Fibroblast of pulmonary artery (primary cell): Measurements from ENCODE around the gene ELF3.
A peak's percentile ranks its signal among the peaks of the same experiment; 100 is the strongest.
"Not testable (repeated sequence)": the region's sequence is repeated elsewhere in the genome, so short reads cannot be mapped to it uniquely, and the experiment has no call there.

Experiments used
- DNase-seq: peaks from one replicate; pipeline ENCODE4 v3.0.0-alpha.2; 2010; ENCODE audit warnings: low read depth
- H3K4me3 ChIP-seq: replicated peaks from 2 replicates; pipeline ENCODE4 v1.5.1; 2011; ENCODE audit warnings: low read depth, mild to moderate bottlenecking, control low read depth, low read length, moderate library complexity
- TF ChIP-seq, protein P1 (sequence below): IDR thresholded peaks from 2 replicates; pipeline ENCODE4 v1.5.1; 2011; ENCODE audit warnings: mild to moderate bottlenecking, control low read depth, low read length, inconsistent platforms; ENCODE audit errors: missing control alignments

ELF3 gene

GRCh38 chr1:202010180-202011015 lies at the start of gene ELF3:
ELF3 (plus strand) TSS chr1:202010587; CDS start chr1:202011137, 550 bp downstream.
- TF ChIP-seq, protein P1, sequence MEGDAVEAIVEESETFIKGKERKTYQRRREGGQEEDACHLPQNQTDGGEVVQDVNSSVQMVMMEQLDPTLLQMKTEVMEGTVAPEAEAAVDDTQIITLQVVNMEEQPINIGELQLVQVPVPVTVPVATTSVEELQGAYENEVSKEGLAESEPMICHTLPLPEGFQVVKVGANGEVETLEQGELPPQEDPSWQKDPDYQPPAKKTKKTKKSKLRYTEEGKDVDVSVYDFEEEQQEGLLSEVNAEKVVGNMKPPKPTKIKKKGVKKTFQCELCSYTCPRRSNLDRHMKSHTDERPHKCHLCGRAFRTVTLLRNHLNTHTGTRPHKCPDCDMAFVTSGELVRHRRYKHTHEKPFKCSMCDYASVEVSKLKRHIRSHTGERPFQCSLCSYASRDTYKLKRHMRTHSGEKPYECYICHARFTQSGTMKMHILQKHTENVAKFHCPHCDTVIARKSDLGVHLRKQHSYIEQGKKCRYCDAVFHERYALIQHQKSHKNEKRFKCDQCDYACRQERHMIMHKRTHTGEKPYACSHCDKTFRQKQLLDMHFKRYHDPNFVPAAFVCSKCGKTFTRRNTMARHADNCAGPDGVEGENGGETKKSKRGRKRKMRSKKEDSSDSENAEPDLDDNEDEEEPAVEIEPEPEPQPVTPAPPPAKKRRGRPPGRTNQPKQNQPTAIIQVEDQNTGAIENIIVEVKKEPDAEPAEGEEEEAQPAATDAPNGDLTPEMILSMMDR = no peak
- no peak for DNase-seq
- H3K4me3 ChIP-seq = no peak within 1 kb of the TSS

DNA sequence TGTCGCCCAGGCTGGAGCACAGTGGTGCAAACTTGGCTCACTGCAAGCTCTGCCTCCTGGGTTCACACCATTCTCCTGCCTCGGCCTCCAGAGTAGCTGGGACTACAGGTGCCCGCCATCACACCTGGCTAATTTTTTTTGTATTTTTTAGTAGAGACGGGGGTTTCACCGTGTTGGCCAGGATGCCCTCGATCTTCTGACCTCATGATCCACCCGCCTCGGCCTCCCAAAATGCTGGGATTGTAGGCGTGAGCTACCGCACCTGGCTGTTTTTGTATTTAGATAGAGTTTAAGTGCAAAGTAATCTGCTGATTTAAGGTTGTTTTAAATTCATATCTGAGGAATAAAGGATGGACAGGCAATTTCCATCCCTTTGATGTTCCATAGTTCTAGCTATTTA lies 48.0 kb upstream of the ELF3 start:
- not testable (repeated sequence) for DNase-seq, H3K4me3 ChIP-seq

DNA sequence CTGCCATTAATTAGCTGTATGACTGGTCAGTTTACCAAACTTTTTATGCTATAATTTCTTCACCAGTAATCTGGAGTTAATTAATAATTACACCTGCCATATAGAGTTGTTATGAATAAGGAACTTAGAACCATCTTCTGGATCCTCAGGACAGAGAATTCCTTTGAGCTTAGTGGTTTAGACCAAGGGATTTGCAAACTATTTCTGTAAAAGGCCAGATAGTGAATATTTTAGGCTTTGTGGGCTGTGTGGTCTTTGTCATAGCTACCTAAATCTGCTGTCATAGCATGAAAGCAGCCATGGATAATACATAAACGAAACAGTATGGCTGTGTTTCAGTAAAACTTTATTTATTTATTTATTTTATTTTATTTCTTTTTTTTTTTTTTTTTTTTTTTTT lies 46.1 kb upstream of the ELF3 start:
- TF ChIP-seq, protein P1 = no peak
- DNase-seq = no peak
- no peak overlapping the region for H3K4me3 ChIP-seq

- H3K4me3 ChIP-seq = no peak overlapping the region
Observed at GRCh38 chr1:201966171-201966570, 44.2 kb upstream of the ELF3 start.

DNA sequence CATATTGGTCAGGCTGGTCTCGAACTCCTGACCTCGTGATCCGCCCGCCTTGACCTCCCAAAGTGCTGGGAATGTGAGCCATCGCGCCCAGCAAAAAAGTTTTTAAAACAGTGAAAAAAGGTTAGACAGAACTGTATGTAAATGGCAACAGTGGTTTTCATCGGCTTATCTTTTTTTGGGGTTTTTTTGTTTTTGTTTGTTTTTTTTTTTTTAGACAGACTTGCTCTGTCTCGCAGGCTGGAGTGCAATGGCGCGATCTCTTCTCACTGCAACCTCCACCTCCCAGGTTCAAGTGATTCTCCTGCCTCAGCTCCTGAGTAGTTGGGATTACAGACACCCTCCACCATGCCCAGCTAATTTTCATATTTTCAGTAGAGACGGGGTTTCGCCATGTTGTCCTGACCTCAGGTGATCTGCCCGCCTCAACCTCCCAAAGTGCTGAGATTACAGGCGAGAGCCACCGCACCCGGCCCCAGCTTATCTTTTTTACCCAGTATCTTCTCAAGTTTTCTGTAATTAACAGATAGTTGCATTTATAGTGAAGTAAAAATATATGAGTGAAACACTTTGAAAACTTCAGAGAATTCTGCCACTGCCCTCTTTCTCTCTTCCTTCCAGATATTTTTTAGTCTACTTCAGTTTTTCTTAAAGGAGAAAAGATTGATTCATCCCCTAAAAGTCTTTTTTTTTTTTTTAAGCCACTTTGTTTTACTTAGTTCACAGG lies 42.0 kb upstream of the ELF3 start:
- TF ChIP-seq, protein P1 = no peak
- no peak overlapping the region for H3K4me3 ChIP-seq
- DNase-seq = no peak

More at GRCh38 chr1:201966171-201966570, 44.2 kb upstream of the ELF3 start:
- TF ChIP-seq, protein P1 = no peak
- no peak for DNase-seq

- DNase-seq = peak; percentile 23
- TF ChIP-seq, protein P1 = no peak
- H3K4me3 ChIP-seq = no peak overlapping the region
Observed at GRCh38 chr1:201970334-201971159, 39.8 kb upstream of the ELF3 start.

GRCh38 chr1:201982082-201982622 lies 28.2 kb upstream of the ELF3 start:
- peak overlapping the region; percentile 81 for H3K4me3 ChIP-seq
- DNase-seq = no peak
- TF ChIP-seq, protein P1 = no peak
